GM19043 (cell line): Measurements from ENCODE around the gene BICC1.

ENCODE experiments used
- ATAC-seq: cut with Tn5 transposase; IDR thresholded peaks from one replicate; pipeline ENCODE4 v1.9.1; 2021; ENCODE audit warnings: low read depth; ENCODE audit not compliant: unreplicated experiment

BICC1 gene

DNA sequence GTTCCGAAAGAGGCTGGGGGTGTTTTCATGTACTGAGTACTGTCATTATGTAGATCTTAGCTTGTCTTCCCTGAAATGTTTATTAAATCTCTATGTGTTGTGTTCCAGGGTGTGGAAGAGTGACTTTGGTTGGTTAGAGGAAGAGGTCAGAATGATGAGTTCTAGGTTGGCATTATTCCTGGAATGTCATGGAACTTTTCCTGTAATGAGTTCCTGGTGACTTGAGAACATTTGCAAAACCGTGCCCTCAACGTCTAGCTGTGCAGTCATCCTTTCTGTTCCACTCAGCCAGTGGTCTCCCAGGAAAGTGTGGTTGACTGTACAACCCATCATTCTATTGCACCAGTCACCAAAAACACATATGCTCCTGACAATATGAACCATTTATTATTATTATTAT lies 129.6 kb downstream of the BICC1 start:
- ATAC-seq: no peak

- no peak for ATAC-seq
Measured at GRCh38 chr10:58642916-58643428, 130.3 kb downstream of the BICC1 start.

DNA sequence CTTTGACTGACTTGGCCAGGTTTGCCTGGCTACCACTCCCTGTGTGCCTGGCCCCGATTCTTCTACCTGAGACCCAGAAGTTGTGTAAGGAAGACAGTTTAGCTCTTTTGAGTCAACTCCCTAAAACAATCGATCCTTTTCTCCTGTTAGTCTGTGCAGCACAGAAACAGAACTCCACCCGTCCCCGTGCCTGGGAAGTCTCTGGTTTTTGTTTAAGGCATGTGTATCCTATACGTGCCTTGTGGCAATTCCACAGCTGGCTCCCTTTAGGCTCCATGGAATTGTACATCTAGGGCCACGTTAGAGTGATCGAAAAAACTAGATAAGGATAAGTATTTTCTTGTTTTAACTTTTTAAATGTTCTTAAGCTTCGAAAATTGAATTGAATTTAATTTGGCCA lies 131.6 kb downstream of the BICC1 start:
- no peak for ATAC-seq

DNA sequence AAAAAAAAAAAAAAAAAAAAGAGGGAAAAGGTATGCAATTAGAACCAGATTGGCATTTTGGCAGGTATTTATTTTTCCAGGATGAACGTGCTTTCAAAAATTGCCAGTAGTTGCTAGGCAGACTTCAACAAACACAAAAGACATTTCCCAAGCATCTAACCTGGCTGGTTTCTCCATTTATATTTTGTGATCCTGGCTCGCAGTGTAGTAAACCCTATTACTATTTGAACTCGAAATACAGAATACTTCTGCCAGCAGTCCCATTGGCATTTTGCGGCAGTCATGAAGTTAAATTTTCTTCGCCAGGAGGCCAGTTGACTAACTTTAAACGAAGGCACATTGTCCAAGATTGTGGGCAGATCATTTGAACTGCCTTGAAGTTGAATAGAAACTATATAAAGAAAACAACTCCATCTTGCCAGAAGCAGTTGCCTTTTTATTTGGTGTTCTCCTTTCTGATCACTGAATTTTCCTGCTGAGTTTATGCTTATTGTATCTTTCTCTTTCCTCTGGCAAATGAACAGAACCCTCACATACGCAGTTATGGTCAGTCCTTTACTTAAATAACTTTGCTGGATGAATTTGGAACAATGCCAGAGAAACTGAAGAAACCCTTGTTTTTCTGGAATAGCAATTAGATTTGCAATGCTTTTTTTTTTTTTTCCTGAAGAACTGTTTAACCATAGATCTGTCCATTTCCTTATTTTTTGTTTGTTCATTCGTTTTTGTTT lies 132.9 kb downstream of the BICC1 start:
- no peak for ATAC-seq

GRCh38 chr10:58647376-58648112 lies 134.9 kb downstream of the BICC1 start:
- ATAC-seq: no peak

GRCh38 chr10:58648131-58648530 lies 135.5 kb downstream of the BICC1 start:
- no peak for ATAC-seq

GRCh38 chr10:58651040-58651439 lies 138.4 kb downstream of the BICC1 start:
- ATAC-seq: no peak

DNA sequence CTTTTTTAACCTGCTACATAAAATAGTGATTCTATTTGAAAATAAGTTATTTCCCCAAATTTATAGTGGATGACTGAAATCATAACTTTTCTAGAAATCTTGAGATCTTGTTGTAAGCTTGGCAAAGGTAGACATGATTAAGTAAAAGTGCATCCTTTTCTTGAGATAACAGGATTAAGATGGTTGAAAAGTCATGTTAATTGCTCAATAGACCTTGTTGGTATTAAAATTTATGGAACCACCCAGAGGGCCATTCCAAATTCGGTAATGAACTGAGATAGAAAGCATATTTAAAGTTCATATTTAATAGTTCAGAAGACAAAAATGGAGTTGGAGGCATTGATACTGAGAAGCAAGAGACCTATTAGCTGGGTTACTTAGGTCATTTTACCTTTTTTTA lies 139.1 kb downstream of the BICC1 start:
- no peak for ATAC-seq

DNA sequence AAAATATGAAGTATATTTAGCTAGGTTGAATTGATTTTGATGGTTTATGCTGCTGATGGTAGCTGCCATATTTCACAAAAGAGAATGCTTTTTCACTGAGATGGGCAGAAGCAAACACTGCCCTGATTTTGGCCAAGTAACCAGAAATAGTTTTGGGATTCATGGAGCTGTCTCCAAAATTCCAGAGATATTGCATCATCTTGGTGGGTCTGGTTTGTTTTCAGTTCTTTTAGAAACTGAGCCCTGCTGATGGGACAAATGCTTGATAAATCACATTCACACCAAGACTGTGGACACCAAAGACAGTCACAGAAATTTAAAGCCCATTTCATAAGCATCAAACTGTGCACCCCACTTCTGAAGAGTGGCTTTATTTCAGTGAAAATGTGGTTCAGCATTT lies 140.5 kb downstream of the BICC1 start:
- ATAC-seq: no peak

DNA sequence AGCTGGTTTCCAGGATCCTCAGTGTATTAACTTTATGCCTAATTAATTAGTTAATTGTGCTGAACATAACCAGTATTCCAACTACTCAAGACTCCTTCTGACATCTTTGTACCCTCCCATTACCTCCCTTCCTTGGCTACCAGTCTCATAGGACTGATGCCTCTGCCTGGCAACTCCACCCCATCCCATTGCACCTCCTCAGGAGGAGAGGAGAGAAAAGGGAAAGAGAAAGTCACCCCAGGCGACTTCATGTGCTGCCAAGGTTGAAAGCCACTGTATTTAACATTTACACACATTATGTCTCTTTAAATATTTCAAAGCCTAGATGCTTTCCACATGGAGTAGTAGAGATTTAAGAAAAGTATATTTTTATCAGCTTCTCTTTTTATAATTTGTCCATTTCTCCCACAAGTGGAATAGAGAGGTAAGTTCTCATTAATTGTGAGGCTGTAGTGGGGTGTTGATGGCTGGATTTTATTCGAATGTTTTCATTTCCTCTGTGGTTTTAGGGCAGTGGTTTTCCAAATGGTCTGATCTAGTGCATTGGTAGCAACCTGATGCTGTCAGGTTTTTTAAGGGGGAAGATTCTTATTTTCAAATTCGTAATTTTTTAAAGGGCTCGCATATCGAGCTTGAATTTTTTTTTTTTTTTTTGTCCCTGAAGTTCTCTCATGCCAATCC lies 148.0 kb downstream of the BICC1 start:
- no peak for ATAC-seq

DNA sequence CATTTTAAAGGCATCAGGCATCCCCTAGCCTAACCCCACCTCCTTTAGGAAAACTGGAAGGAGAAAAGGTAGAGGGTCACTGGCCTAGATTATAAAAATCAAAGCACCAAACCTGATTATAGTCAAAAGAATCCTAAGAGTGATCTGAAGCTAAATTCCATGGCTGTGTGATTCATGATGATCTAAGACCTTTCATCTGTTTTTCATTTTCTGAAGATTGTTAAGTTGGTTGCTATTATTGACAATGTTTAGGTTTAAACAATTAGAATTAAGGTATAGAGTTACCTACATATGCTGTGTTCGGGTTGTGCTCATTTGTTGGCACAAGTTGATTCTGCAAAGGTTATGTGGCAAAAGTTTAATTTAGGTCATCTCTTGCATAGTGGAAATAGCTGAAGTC lies 148.7 kb downstream of the BICC1 start:
- no peak for ATAC-seq

GRCh38 chr10:58661902-58662301 lies 149.2 kb downstream of the BICC1 start:
- ATAC-seq: no peak

- no peak for ATAC-seq
Measured at GRCh38 chr10:58662314-58662713, 149.6 kb downstream of the BICC1 start.

DNA sequence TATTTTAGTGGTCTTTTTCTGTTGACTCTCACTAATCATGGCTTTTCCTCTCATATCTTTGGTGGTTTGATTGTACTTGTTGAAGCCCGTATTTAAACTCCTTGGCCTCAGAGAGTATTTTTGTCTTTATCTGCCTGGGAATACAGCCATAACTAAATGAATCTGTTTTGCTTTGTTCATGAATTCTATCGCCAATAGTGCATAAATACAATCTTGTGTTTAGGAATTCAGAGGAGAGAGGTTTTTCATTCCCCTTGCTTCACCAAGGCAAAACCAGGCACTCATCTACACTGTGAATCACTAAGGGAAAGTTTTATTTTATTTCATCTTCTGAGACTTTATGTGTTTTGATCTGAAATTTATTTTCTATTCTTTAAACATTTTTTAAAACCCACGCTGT lies 152.7 kb downstream of the BICC1 start:
- ATAC-seq: no peak

- ATAC-seq: no peak
Measured at GRCh38 chr10:58666024-58666423, 153.4 kb downstream of the BICC1 start.

DNA sequence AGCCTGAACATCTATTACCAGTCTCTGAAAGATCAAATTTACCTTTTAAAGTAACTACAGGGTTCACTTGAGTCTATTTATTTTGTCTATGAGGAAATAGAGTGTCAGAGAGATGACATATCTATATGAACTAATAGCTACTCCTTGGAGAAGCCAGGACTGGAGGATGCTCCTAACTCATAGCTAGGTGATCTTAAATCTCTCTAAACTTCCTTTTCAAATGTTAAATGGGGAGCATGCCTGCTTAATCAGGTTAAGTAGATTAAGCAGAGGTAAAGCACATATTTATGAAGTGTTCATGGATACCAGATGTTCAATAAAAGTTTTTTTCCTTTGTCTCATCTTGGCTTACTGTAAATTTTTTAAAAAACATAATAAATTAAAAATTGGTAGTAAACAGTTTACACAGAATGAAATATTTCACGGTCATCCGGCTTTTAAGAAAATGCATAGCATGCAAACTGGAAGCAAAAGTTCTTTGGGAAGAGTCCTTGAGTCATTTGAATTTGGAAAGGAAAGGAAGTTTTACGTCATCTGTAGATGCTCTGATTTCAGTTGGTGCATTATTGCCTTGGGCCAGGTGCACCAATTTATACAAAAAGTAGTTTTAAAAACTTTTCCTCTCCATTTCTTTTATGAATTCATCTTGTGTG lies 155.1 kb downstream of the BICC1 start:
- ATAC-seq: no peak

DNA sequence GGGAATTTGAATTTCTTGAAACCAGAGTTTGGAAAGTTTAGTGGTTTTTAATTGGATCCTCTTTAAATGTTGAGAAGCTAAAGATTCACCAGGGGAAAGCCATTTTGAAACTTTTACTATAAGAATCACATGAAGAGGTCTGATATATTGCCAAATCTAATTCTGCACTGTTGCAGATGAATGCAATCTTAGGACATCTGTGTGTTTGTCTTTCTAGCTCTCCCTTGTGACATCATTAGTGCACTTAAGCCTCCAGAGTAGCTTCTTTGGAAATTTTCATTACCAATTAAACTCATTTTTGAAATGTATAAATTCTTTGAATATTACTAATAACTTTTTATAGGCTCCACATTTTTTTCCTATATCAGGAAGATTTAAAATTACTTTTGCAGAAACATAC lies 160.2 kb downstream of the BICC1 start:
- no peak for ATAC-seq

- ATAC-seq: no peak
Measured at GRCh38 chr10:58674251-58674650, 161.6 kb downstream of the BICC1 start.

DNA sequence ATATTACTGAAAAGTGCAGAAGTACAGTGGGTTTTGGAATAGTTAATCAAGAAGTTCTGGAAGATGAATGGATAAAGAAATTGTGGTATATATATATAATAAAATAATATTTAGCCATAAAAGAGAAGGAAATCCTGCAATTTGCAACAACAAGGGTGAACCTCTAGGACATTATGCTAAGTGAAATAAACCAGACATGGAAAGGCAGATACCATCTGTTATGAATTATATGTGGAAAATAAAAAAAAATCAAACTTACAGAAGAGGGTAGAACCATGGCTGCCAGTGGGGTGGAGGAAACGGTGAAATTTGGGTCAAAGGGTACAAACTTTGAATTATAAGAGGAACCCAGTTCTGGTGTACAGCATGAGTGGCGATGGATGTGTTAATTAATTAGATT lies 162.6 kb downstream of the BICC1 start:
- no peak for ATAC-seq

DNA sequence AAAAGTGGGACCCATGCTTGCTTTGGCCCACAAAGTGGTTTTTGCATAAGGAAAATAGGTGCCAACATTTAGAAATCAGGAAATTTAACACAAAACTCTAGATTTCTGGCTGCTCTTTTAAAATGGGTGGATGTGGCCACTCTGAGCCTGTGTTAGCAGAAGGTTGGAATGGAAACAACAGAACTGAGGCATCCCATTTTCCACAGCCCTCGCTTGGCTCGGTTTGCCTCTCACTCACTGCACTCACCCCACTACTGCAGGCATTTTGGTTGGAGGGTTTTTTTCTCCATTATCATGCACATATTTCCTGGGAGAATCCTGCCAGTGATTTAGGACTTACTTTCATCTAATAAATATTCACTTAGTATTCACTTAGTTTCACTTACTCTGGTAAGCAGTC lies 178.9 kb downstream of the BICC1 start:
- ATAC-seq: no peak

GRCh38 chr10:58693919-58694318 lies 181.2 kb downstream of the BICC1 start:
- no peak for ATAC-seq
